Spleen (tissue), 7 donors: Measurements from ENCODE around the gene RHOB.

Experiments
- POLR2A ChIP-seq, 3 donors: fragments of 450-650 bp; IDR thresholded peaks; one replicate each; pipeline ENCODE4 v1.5.1; 2017; ENCODE audit warnings: antibody characterized with exemption in 3 of 3, mild to moderate bottlenecking in 1 of 3
- TF ChIP-seq, protein P1 (sequence below), 11 experiments: fragments of 200-600 bp in 7 of 11; fragments of 450-650 bp in 4 of 11; sonication (generic) in 4 of 11; IDR thresholded peaks in 8 of 11; conservative IDR thresholded peaks in 3 of 11; 1 replicate in 7 of 11; 2 replicates in 4 of 11; pipeline versions ENCODE4 v1.4.0 to v1.8.0; 2016 to 2021; ENCODE audit warnings: antibody characterized with exemption in 11 of 11, inconsistent platforms in 4 of 11, mild to moderate bottlenecking in 1 of 11
- donor health status: DM: no; HTN: no; CAD: no; lungs with moderate emphysema.
- donor health status: DM: no; HTN: no; CAD: no.
- donor health status: DM: no; HTN: no; CAD: no.

DNA sequence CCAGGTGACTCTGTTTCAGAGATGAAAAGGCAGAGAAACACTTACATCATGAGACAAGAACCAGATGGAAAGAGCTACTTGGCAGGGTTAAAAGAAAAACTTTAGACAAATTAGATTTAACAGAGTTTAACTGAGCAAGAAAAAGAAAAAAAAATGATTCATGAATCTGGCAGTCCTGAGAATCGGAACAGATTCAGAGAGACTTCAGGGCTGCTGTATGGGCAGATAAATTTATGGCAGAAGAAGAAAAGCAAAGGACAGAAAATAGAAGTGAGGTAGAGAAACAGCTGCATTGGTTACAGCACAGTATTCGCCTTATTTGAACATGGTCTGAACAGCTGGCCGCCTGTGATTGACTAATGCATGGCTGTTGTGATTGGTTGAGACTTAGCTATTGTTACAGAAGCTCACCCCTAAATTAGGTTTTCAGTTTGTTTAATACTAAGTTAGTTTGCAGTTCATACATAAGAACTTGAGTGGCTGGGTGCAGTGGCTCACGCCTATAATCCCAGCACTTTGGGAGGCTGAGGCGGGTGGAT lies 43.0 kb upstream of the RHOB start:
- TF ChIP-seq, protein P1, sequence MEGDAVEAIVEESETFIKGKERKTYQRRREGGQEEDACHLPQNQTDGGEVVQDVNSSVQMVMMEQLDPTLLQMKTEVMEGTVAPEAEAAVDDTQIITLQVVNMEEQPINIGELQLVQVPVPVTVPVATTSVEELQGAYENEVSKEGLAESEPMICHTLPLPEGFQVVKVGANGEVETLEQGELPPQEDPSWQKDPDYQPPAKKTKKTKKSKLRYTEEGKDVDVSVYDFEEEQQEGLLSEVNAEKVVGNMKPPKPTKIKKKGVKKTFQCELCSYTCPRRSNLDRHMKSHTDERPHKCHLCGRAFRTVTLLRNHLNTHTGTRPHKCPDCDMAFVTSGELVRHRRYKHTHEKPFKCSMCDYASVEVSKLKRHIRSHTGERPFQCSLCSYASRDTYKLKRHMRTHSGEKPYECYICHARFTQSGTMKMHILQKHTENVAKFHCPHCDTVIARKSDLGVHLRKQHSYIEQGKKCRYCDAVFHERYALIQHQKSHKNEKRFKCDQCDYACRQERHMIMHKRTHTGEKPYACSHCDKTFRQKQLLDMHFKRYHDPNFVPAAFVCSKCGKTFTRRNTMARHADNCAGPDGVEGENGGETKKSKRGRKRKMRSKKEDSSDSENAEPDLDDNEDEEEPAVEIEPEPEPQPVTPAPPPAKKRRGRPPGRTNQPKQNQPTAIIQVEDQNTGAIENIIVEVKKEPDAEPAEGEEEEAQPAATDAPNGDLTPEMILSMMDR (IDR thresholded peaks at IDR 0.05 in 8 of 11, conservative IDR thresholded peaks at IDR 0.05 in 3 of 11) = no peak
- TF ChIP-seq POLR2A (IDR thresholded peaks at IDR 0.05) = no peak
